Measurements from ENCODE around the gene SUN2. TPM values are rescaled to one million over a fixed set of nuclear protein-coding genes. Genes with fewer than 3 reads are reported as not detected.

SUN2 gene
- total RNA-seq, 3 donors from 2014 or later = 30.1 to 44.6 (median 44.0) TPM

GRCh38 chr22:38767313-38767712 is 11.5 kb upstream of the SUN2 start:
- Mint-ChIP-seq H3K27me3 (ENCODE audit: low read depth) (no peaks in the 10 kb centered on the region), H3K4me1 (ENCODE audit: low read depth) (peaks cover 7% of the 10 kb centered on the region), H3K4me3 (no peak overlapping the region), H3K9me3 (no peaks in the 10 kb centered on the region), H3K36me3 (ENCODE audit: insufficient read depth) (no peaks in the 10 kb centered on the region)
- DNase-seq (no peak), ATAC-seq (no peak)

- H3K4me1 Mint-ChIP-seq (ENCODE audit: low read depth) = peaks cover 7% of the 10 kb centered on the region
- peak; percentile 30 for DNase-seq
- no peak overlapping the region for H3K4me3 Mint-ChIP-seq
- H3K9me3 Mint-ChIP-seq = no peaks in the 10 kb centered on the region
- no peaks in the 10 kb centered on the region for H3K36me3 Mint-ChIP-seq (ENCODE audit: insufficient read depth)
- no peaks in the 10 kb centered on the region for H3K27me3 Mint-ChIP-seq (ENCODE audit: low read depth)
- ATAC-seq = peak; percentile 57 to 60
These were observed 10.4 kb upstream of the SUN2 start for GRCh38 chr22:38766076-38766777.

- DNase-seq (no peak), ATAC-seq (no peak)
- H3K36me3 Mint-ChIP-seq (ENCODE audit: insufficient read depth) = no peaks in the 10 kb centered on the region
- no peaks in the 10 kb centered on the region for H3K9me3 Mint-ChIP-seq
- H3K27me3 Mint-ChIP-seq (ENCODE audit: low read depth) = no peaks in the 10 kb centered on the region
- peaks cover 22% of the 10 kb centered on the region for H3K4me1 Mint-ChIP-seq (ENCODE audit: low read depth)
- H3K4me3 Mint-ChIP-seq = no peak overlapping the region
These were observed 6.8 kb upstream of the SUN2 start for GRCh38 chr22:38762551-38762983.

- ATAC-seq = no peak
These were observed 5.7 kb upstream of the SUN2 start for GRCh38 chr22:38761202-38762162.

GRCh38 chr22:38760477-38761201 is 4.8 kb upstream of the SUN2 start:
- no peak overlapping the region for H3K4me3 Mint-ChIP-seq
- no peaks in the 10 kb centered on the region for H3K27me3 Mint-ChIP-seq (ENCODE audit: low read depth)
- DNase-seq (no peak), ATAC-seq (no peak)
- no peaks in the 10 kb centered on the region for H3K9me3 Mint-ChIP-seq
- peaks cover 33% of the 10 kb centered on the region for H3K4me1 Mint-ChIP-seq (ENCODE audit: low read depth)
- H3K36me3 Mint-ChIP-seq (ENCODE audit: insufficient read depth) = no peaks in the 10 kb centered on the region

More at GRCh38 chr22:38761202-38762162, 5.7 kb upstream of the SUN2 start:
- DNase-seq = no peak
- Mint-ChIP-seq H3K27me3 (ENCODE audit: low read depth) (no peaks in the 10 kb centered on the region), H3K9me3 (no peaks in the 10 kb centered on the region), H3K36me3 (ENCODE audit: insufficient read depth) (no peaks in the 10 kb centered on the region), H3K4me1 (ENCODE audit: low read depth) (peaks cover 33% of the 10 kb centered on the region), H3K4me3 (no peak overlapping the region)

GRCh38 chr22:38759005-38759404 is 3.2 kb upstream of the SUN2 start:
- Mint-ChIP-seq H3K27me3 (ENCODE audit: low read depth) (no peaks in the 10 kb centered on the region), H3K4me3 (no peak overlapping the region), H3K36me3 (ENCODE audit: insufficient read depth) (no peaks in the 10 kb centered on the region), H3K4me1 (ENCODE audit: low read depth) (peaks cover 39% of the 10 kb centered on the region), H3K9me3 (no peaks in the 10 kb centered on the region)
- no peak for ATAC-seq
- DNase-seq = no peak

GRCh38 chr22:38758276-38758945 is 2.6 kb upstream of the SUN2 start:
- H3K9me3 Mint-ChIP-seq = no peaks in the 10 kb centered on the region
- peak; percentile 75 for DNase-seq
- ATAC-seq = peak; percentile 29 to 36
- H3K4me1 Mint-ChIP-seq (ENCODE audit: low read depth) = peaks cover 45% of the 10 kb centered on the region
- peak overlapping the region; percentile 31 for H3K4me3 Mint-ChIP-seq
- H3K27me3 Mint-ChIP-seq (ENCODE audit: low read depth) = no peaks in the 10 kb centered on the region
- H3K36me3 Mint-ChIP-seq (ENCODE audit: insufficient read depth) = no peaks in the 10 kb centered on the region

- no peak overlapping the region for H3K4me3 Mint-ChIP-seq
- H3K9me3 Mint-ChIP-seq = no peaks in the 10 kb centered on the region
- ATAC-seq = no peak
- peaks cover under 1% of the 10 kb centered on the region for H3K36me3 Mint-ChIP-seq (ENCODE audit: insufficient read depth)
- peaks cover 54% of the 10 kb centered on the region for H3K4me1 Mint-ChIP-seq (ENCODE audit: low read depth)
- no peak for DNase-seq
- no peaks in the 10 kb centered on the region for H3K27me3 Mint-ChIP-seq (ENCODE audit: low read depth)
These were observed 1.6 kb upstream of the SUN2 start for GRCh38 chr22:38757464-38757757.

- H3K4me3 Mint-ChIP-seq = peak overlapping the region; percentile 87
- no peak for DNase-seq
- ATAC-seq = peak; percentile 3 to 6
- H3K9me3 Mint-ChIP-seq = no peaks in the 10 kb centered on the region
- H3K4me1 Mint-ChIP-seq (ENCODE audit: low read depth) = peaks cover 59% of the 10 kb centered on the region
- H3K27me3 Mint-ChIP-seq (ENCODE audit: low read depth) = no peaks in the 10 kb centered on the region
- H3K36me3 Mint-ChIP-seq (ENCODE audit: insufficient read depth) = peaks cover 5% of the 10 kb centered on the region
These were observed 1.1 kb upstream of the SUN2 start for GRCh38 chr22:38756711-38757463.

GRCh38 chr22:38755155-38755910 is 465 bp downstream of the SUN2 start:
- Mint-ChIP-seq H3K4me1 (ENCODE audit: low read depth) (peaks cover 71% of the 10 kb centered on the region), H3K9me3 (no peaks in the 10 kb centered on the region)

GRCh38 chr22:38754751-38755154 is 1.0 kb downstream of the SUN2 start:
- ATAC-seq (no peak), DNase-seq (no peak)
- H3K9me3 Mint-ChIP-seq = no peaks in the 10 kb centered on the region
- peak overlapping the region; percentile 88 for H3K4me3 Mint-ChIP-seq
- no peaks in the 10 kb centered on the region for H3K27me3 Mint-ChIP-seq (ENCODE audit: low read depth)
- peaks cover 14% of the 10 kb centered on the region for H3K36me3 Mint-ChIP-seq (ENCODE audit: insufficient read depth)
- H3K4me1 Mint-ChIP-seq (ENCODE audit: low read depth) = peaks cover 76% of the 10 kb centered on the region

More at GRCh38 chr22:38755155-38755910, 465 bp downstream of the SUN2 start:
- Mint-ChIP-seq H3K36me3 (ENCODE audit: insufficient read depth) (peaks cover 10% of the 10 kb centered on the region), H3K4me3 (peak overlapping the region; percentile 88), H3K27me3 (ENCODE audit: low read depth) (no peaks in the 10 kb centered on the region)
- DNase-seq = peak; percentile 27
- peak; percentile 11 to 12 for ATAC-seq

GRCh38 chr22:38753948-38754750 is 1.6 kb downstream of the SUN2 start:
- Mint-ChIP-seq H3K36me3 (ENCODE audit: insufficient read depth) (peaks cover 17% of the 10 kb centered on the region), H3K4me1 (ENCODE audit: low read depth) (peaks cover 78% of the 10 kb centered on the region), H3K9me3 (no peaks in the 10 kb centered on the region), H3K4me3 (peak overlapping the region; percentile 88), H3K27me3 (ENCODE audit: low read depth) (no peaks in the 10 kb centered on the region)
- no peak for ATAC-seq
- no peak for DNase-seq
